Common myeloid progenitor, CD34-positive (primary cell): ENCODE results near the gene GSS.
A peak's percentile ranks its signal among the peaks of the same experiment; 100 is the strongest.

Experiments used
- CTCF ChIA-PET: fragments of 350-600 bp; sonication (Branson Sonifier 250); formaldehyde crosslinking; loops from one replicate; lab custom pipeline; 2021; ENCODE audit warnings: antibody characterized with exemption; lab: Charles Lee
- POLR2A ChIA-PET: fragments of 350-600 bp; sonication (Branson Sonifier 250); formaldehyde crosslinking; loops from one replicate; lab custom pipeline; 2021; ENCODE audit warnings: antibody characterized with exemption; lab: Charles Lee
- DNase-seq, 3 donors: peaks; one replicate each; pipeline versions ENCODE4 v3.0.0 to v3.0.0-alpha.2; 2013
- H3K27ac ChIP-seq, 2 experiments: 1 replicate in 1 of 2; 2 replicates in 1 of 2; pipeline ENCODE4 v1.7.0; 2013; ENCODE audit warnings: inconsistent platforms in 2 of 2, low read length in 2 of 2, mild to moderate bottlenecking in 2 of 2, low read depth in 1 of 2, moderate library complexity in 1 of 2; ENCODE audit not compliant: severe bottlenecking in 2 of 2, insufficient read depth in 1 of 2, poor library complexity in 1 of 2
- H3K27me3 ChIP-seq, 5 experiments: replicated peaks in 2 of 5; 1 replicate in 3 of 5; 2 replicates in 2 of 5; pipeline versions ENCODE4 v1.6.1 to v1.7.0; 2013; ENCODE audit warnings: low read length in 4 of 5, mild to moderate bottlenecking in 2 of 5, moderate library complexity in 2 of 5, inconsistent platforms in 1 of 5; ENCODE audit not compliant: insufficient read depth in 5 of 5, control insufficient read depth in 4 of 5
- H3K36me3 ChIP-seq, 4 experiments: 1 replicate in 2 of 4; 2 replicates in 2 of 4; pipeline versions ENCODE4 v1.6.1 to v1.7.0; 2013; ENCODE audit warnings: low read length in 3 of 4, control low read depth in 1 of 4, mild to moderate bottlenecking in 1 of 4; ENCODE audit not compliant: control insufficient read depth in 4 of 4, insufficient read depth in 4 of 4
- H3K4me1 ChIP-seq, 4 experiments: 1 replicate in 3 of 4; 2 replicates in 1 of 4; pipeline versions ENCODE4 v1.6.1 to v1.7.1; 2013; ENCODE audit warnings: low read length in 3 of 4, mild to moderate bottlenecking in 3 of 4, control low read depth in 1 of 4, inconsistent platforms in 1 of 4, moderate library complexity in 1 of 4; ENCODE audit not compliant: control insufficient read depth in 4 of 4, insufficient read depth in 4 of 4; ENCODE audit errors: control extremely low read depth in 1 of 4
- H3K4me3 ChIP-seq, 7 experiments: 1 replicate in 4 of 7; 2 replicates in 3 of 7; pipeline versions ENCODE4 v1.5.1 to v1.7.0; 2013; ENCODE audit warnings: mild to moderate bottlenecking in 7 of 7, low read length in 6 of 7, moderate library complexity in 6 of 7, inconsistent platforms in 2 of 7, low read depth in 2 of 7, control low read depth in 1 of 7; ENCODE audit not compliant: insufficient read depth in 4 of 7, control insufficient read depth in 1 of 7; ENCODE audit errors: extremely low read depth in 1 of 7
- H3K9me3 ChIP-seq, 5 experiments: 1 replicate in 4 of 5; 2 replicates in 1 of 5; pipeline versions ENCODE4 v1.6.1 to v1.7.1; 2013; ENCODE audit warnings: low read length in 4 of 5, mild to moderate bottlenecking in 2 of 5, inconsistent platforms in 1 of 5, low read depth in 1 of 5, moderate library complexity in 1 of 5; ENCODE audit not compliant: control insufficient read depth in 4 of 5, insufficient read depth in 2 of 5; ENCODE audit errors: control extremely low read depth in 1 of 5
- WGBS: methylation state at CpG from one replicate; pipeline ENCODE4 v1.1.5; 2013; ENCODE audit not compliant: insufficient coverage; 5-methylcytosine and 5-hydroxymethylcytosine counted together

The GSS gene

DNA sequence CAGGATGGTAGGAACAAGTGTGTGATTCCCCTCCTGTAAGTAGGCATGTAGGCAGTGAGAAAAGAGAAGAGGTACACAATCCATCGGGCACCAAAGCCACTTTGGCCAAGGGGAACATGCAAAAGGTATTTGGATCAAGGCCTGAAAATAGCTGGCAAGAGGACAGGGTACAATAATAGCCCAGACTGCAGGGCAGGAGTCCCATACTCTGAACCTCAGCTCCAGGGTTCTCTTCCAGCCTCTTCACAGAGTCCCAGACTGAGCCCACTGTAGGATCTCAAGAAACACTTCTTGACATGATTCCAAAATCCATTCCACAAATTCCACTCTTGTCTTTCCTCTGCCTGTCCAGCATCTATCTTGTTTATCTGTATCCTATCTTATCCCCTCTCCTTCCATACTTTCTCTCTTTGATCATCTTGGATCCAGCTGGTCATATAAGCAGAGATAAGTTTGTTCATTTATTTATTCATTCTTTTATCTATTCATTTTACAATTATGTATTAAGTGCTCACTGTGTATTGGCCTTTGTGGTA lies 59.5 kb downstream of the GSS start:
- CTCF ChIA-PET, result no interaction called here
- H3K9me3 ChIP-seq, result no peaks in the 10 kb centered on the region
- POLR2A ChIA-PET, result no interaction called here

DNA sequence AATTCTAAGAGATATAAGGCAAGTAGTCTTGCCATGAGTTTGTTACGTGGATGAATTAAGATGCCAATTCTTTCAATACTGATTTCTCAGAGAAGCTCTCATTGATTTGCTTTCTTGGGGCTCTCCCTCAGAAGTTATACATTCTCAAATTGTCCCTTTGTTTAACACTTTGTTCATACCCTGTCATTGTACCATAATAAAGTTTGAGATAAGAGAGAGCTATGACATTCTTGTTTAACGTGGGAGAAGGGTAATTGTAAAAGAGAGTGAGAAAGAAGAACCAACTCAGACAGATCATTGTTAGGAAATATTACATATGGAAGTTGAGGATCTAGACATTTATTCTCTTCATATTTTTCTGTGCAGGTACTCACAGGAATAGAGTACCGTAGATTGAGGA lies 60.1 kb downstream of the GSS start:
- Histone ChIP-seq H3K9me3 (no peaks in the 10 kb centered on the region), H3K4me1 (peaks cover 3 to 23% (median 5%) of the 10 kb centered on the region in 4 experiments), H3K4me3 (no peak overlapping the region), H3K27me3 (no peaks in the 10 kb centered on the region), H3K27ac (no peak overlapping the region), H3K36me3 (peaks cover 0 to 4% (median 0%) of the 10 kb centered on the region in 4 experiments)
- CTCF ChIA-PET, result no interaction called here
- POLR2A ChIA-PET, result no interaction called here
- 100% methylated on average over 1 of the region's 3 CpGs for WGBS
- DNase-seq, result no peak

More for the DNA sequence above, 59.5 kb downstream of the GSS start:
- peaks cover 3 to 16% (median 5%) of the 10 kb centered on the region in 4 experiments for H3K4me1 ChIP-seq
- H3K27ac ChIP-seq, result no peak overlapping the region
- WGBS, result 100% methylated on average over 1 of the region's 1 CpG
- no peak for DNase-seq
- no peaks in the 10 kb centered on the region for H3K27me3 ChIP-seq
- peaks cover 0 to 5% (median 0%) of the 10 kb centered on the region in 4 experiments for H3K36me3 ChIP-seq
- no peak overlapping the region for H3K4me3 ChIP-seq

DNA sequence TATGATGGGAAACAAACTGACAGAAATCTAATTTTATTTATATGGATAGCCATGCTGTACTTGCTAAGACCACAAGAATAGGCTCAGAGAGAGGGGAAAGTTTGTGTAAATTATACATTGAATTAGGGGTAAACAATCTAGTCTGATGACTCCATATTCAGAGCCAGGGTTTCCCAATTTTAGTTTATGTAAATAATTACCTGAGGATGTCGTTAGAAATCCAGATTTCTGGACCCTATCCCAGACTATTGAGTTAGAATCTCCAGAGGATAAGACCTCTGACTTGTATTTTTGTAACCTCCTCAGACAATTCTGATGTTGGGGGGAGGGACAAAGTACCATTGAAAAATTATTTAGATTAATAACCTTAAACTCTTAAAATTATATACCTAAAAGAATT lies 60.9 kb downstream of the GSS start:
- ChIA-PET POLR2A (no interaction called here), CTCF (no interaction called here)
- H3K4me1 ChIP-seq, result peaks cover 3 to 19% (median 4%) of the 10 kb centered on the region in 4 experiments
- H3K36me3 ChIP-seq, result peaks cover 0 to 3% (median 0%) of the 10 kb centered on the region in 4 experiments
- H3K27ac ChIP-seq, result no peak overlapping the region
- H3K9me3 ChIP-seq, result no peaks in the 10 kb centered on the region
- no CpG with 5 or more reads among the region's 1 CpG for WGBS
- DNase-seq, result no peak
- no peak overlapping the region for H3K4me3 ChIP-seq
- no peaks in the 10 kb centered on the region for H3K27me3 ChIP-seq

DNA sequence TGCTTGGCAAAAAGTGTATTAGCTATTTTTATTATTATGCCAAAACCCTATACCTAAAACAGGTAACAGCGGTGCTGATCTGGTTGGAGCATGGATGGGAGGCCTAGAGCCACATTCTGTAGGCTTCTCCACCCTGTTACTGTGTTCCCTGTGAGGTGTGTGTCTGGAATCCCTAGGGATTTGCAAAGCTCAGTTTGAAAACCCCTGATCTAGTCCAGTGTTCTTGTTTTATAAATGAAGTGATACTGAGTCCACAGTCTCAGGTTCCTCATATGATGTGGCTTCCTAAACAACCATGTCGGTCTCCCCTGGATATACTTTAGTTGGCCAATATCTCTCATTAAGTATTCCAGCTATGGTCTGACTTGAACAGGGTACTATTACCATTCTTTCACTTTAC lies 62.9 kb downstream of the GSS start:
- no peak overlapping the region for H3K27ac ChIP-seq

DNA sequence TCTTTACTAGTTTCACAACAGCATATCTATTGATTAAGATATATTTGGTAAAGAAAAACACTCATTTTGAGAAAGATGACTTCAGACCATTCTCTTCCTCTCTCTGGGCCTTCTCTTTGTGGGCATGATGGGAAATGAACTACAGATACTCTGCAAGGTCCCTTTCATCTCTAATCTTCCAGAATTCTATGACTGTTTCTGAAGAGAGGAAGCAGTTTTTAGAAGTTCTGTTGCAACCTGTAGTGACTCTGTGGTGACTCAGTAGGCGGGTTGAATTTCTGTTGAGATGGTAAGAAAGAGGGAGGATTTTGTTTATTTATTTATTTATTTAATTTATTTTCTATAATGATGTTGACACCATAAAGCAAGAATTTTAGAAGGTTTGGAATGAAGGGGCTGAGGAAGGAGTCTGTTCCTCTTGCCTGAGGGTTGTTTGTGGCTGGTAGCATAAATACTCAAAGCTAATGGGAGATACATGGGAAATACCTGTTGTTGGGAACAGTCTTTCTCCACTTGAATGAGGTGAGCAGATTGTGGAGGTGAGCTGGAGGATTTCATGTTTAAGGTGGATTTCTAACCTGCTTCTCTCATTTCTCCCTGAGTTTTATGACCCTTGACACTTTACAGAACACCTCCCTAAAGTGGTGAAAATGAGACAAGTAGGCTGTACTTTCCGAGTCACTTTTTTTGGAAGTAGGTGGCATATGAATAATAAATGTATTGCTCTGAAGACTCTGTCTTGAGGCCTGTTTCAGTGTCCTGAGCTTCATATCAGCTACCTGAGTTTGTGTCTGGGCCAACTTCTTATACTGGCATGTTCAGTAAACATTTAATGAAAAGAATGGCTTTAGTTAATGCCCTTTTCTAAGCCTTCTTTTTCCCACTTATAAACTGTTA lies 64.2 kb downstream of the GSS start:
- no peak overlapping the region for H3K4me3 ChIP-seq
- ChIA-PET CTCF (interaction anchor here (2.1 kb wide), 1 partner anchor 14 kb away, joined by 5 read pairs; no protein-coding TSS in a partner anchor), POLR2A (no interaction called here)
- peaks cover 4 to 21% (median 6%) of the 10 kb centered on the region in 4 experiments for H3K4me1 ChIP-seq
- DNase-seq, result peak in 2 of 3 donors; percentile 58 to 61
- H3K36me3 ChIP-seq, result peaks cover 0 to 15% (median 0%) of the 10 kb centered on the region in 4 experiments
- H3K27ac ChIP-seq, result no peak overlapping the region
- H3K9me3 ChIP-seq, result no peaks in the 10 kb centered on the region
- WGBS, result no CpG with 5 or more reads among the region's 2 CpGs
- no peaks in the 10 kb centered on the region for H3K27me3 ChIP-seq

More for the DNA sequence above, 62.9 kb downstream of the GSS start:
- Histone ChIP-seq H3K36me3 (peaks cover 0 to 8% (median 0%) of the 10 kb centered on the region in 4 experiments), H3K9me3 (no peaks in the 10 kb centered on the region), H3K27me3 (no peaks in the 10 kb centered on the region), H3K4me3 (no peak overlapping the region), H3K4me1 (peaks cover 4 to 21% (median 6%) of the 10 kb centered on the region in 4 experiments)
- POLR2A ChIA-PET, result no interaction called here
- CTCF ChIA-PET, result no interaction called here
- DNase-seq, result no peak
- 100% methylated on average over 1 of the region's 2 CpGs for WGBS

DNA sequence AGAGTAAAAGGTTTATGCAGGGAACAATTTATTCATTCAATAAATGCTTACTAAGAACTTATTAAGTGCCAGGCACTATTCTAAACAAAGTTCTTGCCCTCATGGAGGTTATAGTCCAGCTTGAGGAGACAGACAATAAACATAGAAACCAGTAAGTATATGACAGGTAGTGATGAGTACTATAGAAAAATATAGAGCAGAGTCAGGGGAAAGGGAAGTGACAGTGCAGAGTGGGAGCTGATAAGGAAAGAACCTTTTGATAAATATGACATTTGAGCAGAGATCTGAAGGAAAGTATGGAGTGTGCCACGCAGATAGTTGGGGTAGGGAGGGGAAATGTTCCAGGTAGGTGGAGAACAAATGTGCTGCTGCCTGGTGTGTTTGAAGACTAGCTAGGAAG lies 67.1 kb downstream of the GSS start:
- Histone ChIP-seq H3K27ac (no peak overlapping the region), H3K9me3 (no peaks in the 10 kb centered on the region), H3K4me1 (peaks cover 2 to 19% (median 5%) of the 10 kb centered on the region in 4 experiments), H3K36me3 (peaks cover 3 to 35% (median 12%) of the 10 kb centered on the region in 4 experiments), H3K4me3 (no peak overlapping the region), H3K27me3 (no peaks in the 10 kb centered on the region)
- ChIA-PET CTCF (interaction anchor here (0.6 to 1.0 kb wide), 4 partner anchors 14 to 97 kb away, joined by 3 to 4 read pairs (median 3); no protein-coding TSS in a partner anchor), POLR2A (no interaction called here)
- peak in 2 of 3 donors; percentile 25 to 37 for DNase-seq
- 8% methylated on average over 1 of the region's 1 CpG for WGBS

DNA sequence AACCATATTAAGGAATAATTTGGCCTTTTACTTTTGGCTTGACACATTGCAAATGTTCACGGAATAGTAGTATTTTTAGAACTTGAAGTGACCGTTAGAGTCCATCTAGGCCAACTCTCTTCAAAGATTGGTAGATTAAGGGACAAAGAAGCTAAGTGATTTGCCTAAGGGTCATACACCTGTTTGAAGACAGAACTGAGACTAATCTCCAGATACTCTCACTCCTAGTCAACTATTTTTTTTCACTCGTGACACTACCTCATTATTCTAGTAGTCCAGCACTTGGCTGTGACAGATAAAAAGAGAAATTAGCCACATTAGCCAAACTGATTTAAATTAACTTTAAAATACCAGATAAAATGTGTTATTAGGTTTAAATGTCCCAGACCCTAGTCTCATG lies 68.6 kb downstream of the GSS start:
- Histone ChIP-seq H3K27ac (no peak overlapping the region), H3K4me3 (no peak overlapping the region), H3K27me3 (no peaks in the 10 kb centered on the region), H3K4me1 (peaks cover 0 to 19% (median 5%) of the 10 kb centered on the region in 4 experiments), H3K9me3 (no peaks in the 10 kb centered on the region), H3K36me3 (peaks cover 3 to 46% (median 16%) of the 10 kb centered on the region in 4 experiments)
- ChIA-PET POLR2A (interaction anchor here (0.9 kb wide), 1 partner anchor 11 kb away, joined by 4 read pairs; the partner anchor contains the start of gene ACSS2), CTCF (no interaction called here)
- no peak for DNase-seq
- WGBS, result 80% methylated on average over 1 of the region's 3 CpGs
